Ascending aorta (tissue), 2 donors: ENCODE data around the gene KRT77. TPM values are rescaled to one million over a fixed set of nuclear protein-coding genes. Genes with fewer than 3 reads are reported as not detected.

ENCODE experiments used
- DNase-seq, 2 donors: peaks; one replicate each; pipeline ENCODE4 v3.0.0-alpha.2; 2019; ENCODE audit warnings: low spot score in 2 of 2
- H3K27ac ChIP-seq, 2 donors: fragments of 200-600 bp; sonication (generic); one replicate each; pipeline ENCODE4 v1.5.1; 2016 to 2017; ENCODE audit warnings: mild to moderate bottlenecking in 1 of 2
- H3K27me3 ChIP-seq: fragments of 200-600 bp; sonication (generic); one replicate; pipeline ENCODE4 v1.5.1; 2017
- H3K36me3 ChIP-seq, 2 donors: fragments of 200-600 bp; sonication (generic); one replicate each; pipeline ENCODE4 v1.5.1; 2016
- H3K4me1 ChIP-seq, 2 donors: fragments of 200-600 bp; sonication (generic); one replicate each; pipeline ENCODE4 v1.5.1; 2016 to 2017; ENCODE audit warnings: mild to moderate bottlenecking in 1 of 2
- H3K4me3 ChIP-seq, 2 donors: fragments of 200-600 bp; sonication (generic); one replicate each; pipeline ENCODE4 v1.5.1; 2016 to 2017; ENCODE audit warnings: mild to moderate bottlenecking in 1 of 2
- H3K9me3 ChIP-seq, 2 donors: fragments of 200-600 bp; sonication (generic); one replicate each; pipeline ENCODE4 v1.5.1; 2016
- CTCF ChIP-seq, 3 experiments: fragments of 200-600 bp in 2 of 3; fragments of 450-650 bp in 1 of 3; sonication (generic) in 2 of 3; IDR thresholded peaks; one replicate each; pipeline ENCODE4 v1.5.1; 2016 to 2019; ENCODE audit warnings: antibody characterized with exemption in 3 of 3, mild to moderate bottlenecking in 1 of 3, moderate library complexity in 1 of 3
- intact Hi-C: fragments of 100-400 bp; cut with DNase I; formaldehyde crosslinking; loops from one replicate; pipeline ENCODE4 v1.15.1; 2023
- total RNA-seq: library from RNA; depleted of rRNA; stranded (reverse); fragments of >200 nt; gene quantifications from one replicate; pipeline ENCODE4 v1.1.0, GENCODE V29; 2016

The KRT77 gene
- total RNA-seq, 1 donor from 2014 or later, result not detected

GRCh38 chr12:52688481-52688880 lies 14.8 kb downstream of the KRT77 start:
- no peak overlapping the region for H3K4me3 ChIP-seq
- no peaks in the 10 kb centered on the region for H3K9me3 ChIP-seq
- H3K27ac ChIP-seq, result no peak overlapping the region
- H3K36me3 ChIP-seq, result no peaks in the 10 kb centered on the region
- DNase-seq, result no peak
- TF ChIP-seq CTCF (IDR thresholded peaks at IDR 0.05), result no peak
- H3K27me3 ChIP-seq, result no peaks in the 10 kb centered on the region
- peaks cover 5 to 6% of the 10 kb centered on the region in 2 donors for H3K4me1 ChIP-seq
- intact Hi-C loops, result no loop called here

GRCh38 chr12:52687497-52688385 lies 15.6 kb downstream of the KRT77 start:
- no peaks in the 10 kb centered on the region for H3K36me3 ChIP-seq
- no peak for DNase-seq
- H3K27ac ChIP-seq, result no peak overlapping the region
- TF ChIP-seq CTCF (IDR thresholded peaks at IDR 0.05), result no peak
- intact Hi-C loops, result no loop called here
- peaks cover 5 to 6% of the 10 kb centered on the region in 2 donors for H3K4me1 ChIP-seq
- H3K9me3 ChIP-seq, result no peaks in the 10 kb centered on the region
- no peak overlapping the region for H3K4me3 ChIP-seq
- no peaks in the 10 kb centered on the region for H3K27me3 ChIP-seq

- no peak for TF ChIP-seq CTCF (IDR thresholded peaks at IDR 0.05)
- Histone ChIP-seq H3K27me3 (no peaks in the 10 kb centered on the region), H3K9me3 (no peaks in the 10 kb centered on the region), H3K4me3 (no peak overlapping the region), H3K36me3 (no peaks in the 10 kb centered on the region), H3K4me1 (peaks cover 5 to 6% of the 10 kb centered on the region in 2 donors), H3K27ac (no peak overlapping the region)
- intact Hi-C loops, result no loop called here
- DNase-seq, result no peak
Observed at GRCh38 chr12:52686756-52687487, 16.4 kb downstream of the KRT77 start.

GRCh38 chr12:52686063-52686462 lies 17.3 kb downstream of the KRT77 start:
- no peak overlapping the region for H3K27ac ChIP-seq
- H3K4me3 ChIP-seq, result no peak overlapping the region
- no peaks in the 10 kb centered on the region for H3K36me3 ChIP-seq
- intact Hi-C loops, result no loop called here
- H3K4me1 ChIP-seq, result peaks cover 3% of the 10 kb centered on the region in 2 donors
- no peak for DNase-seq
- no peaks in the 10 kb centered on the region for H3K27me3 ChIP-seq
- no peaks in the 10 kb centered on the region for H3K9me3 ChIP-seq
- no peak for TF ChIP-seq CTCF (IDR thresholded peaks at IDR 0.05)

GRCh38 chr12:52685406-52685890 lies 17.9 kb downstream of the KRT77 start:
- H3K27me3 ChIP-seq, result no peaks in the 10 kb centered on the region
- no peaks in the 10 kb centered on the region for H3K4me1 ChIP-seq
- no peak for TF ChIP-seq CTCF (IDR thresholded peaks at IDR 0.05)
- intact Hi-C loops, result no loop called here
- H3K36me3 ChIP-seq, result no peaks in the 10 kb centered on the region
- no peaks in the 10 kb centered on the region for H3K9me3 ChIP-seq
- no peak overlapping the region for H3K27ac ChIP-seq
- DNase-seq, result no peak
- no peak overlapping the region for H3K4me3 ChIP-seq
